NB4 (cell line): Measurements from ENCODE around the gene SPTLC3.

Experiments
- DNase-seq: peaks from one replicate; pipeline ENCODE4 v3.0.0; 2010; ENCODE audit warnings: low read depth
- H3K4me3 ChIP-seq: one replicate; pipeline ENCODE4 v1.5.1; 2011; ENCODE audit warnings: mild to moderate bottlenecking, low read depth, low read length, moderate library complexity
- CTCF ChIP-seq: IDR thresholded peaks from one replicate; pipeline ENCODE4 v1.5.1; 2012; ENCODE audit warnings: low read depth, low read length
- MAX ChIP-seq: IDR thresholded peaks from 2 replicates; pipeline ENCODE4 v1.6.1; 2011; ENCODE audit warnings: low read depth, low read length
- MYC ChIP-seq: IDR thresholded peaks from 2 replicates; pipeline ENCODE4 v1.6.1; 2011; ENCODE audit warnings: low read depth, low read length
- POLR2A ChIP-seq: IDR thresholded peaks from 2 replicates; pipeline ENCODE4 v1.6.1; 2011; ENCODE audit warnings: mild to moderate bottlenecking; ENCODE audit not compliant: insufficient read length; ENCODE audit errors: extremely low read depth

The SPTLC3 gene

GRCh38 chr20:13166437-13166836 lies 157.7 kb downstream of the SPTLC3 start:
- no peak for DNase-seq
- TF ChIP-seq CTCF (no peak), MYC (no peak), MAX (no peak), POLR2A (no peak)
- H3K4me3 ChIP-seq, result no peak overlapping the region

DNA sequence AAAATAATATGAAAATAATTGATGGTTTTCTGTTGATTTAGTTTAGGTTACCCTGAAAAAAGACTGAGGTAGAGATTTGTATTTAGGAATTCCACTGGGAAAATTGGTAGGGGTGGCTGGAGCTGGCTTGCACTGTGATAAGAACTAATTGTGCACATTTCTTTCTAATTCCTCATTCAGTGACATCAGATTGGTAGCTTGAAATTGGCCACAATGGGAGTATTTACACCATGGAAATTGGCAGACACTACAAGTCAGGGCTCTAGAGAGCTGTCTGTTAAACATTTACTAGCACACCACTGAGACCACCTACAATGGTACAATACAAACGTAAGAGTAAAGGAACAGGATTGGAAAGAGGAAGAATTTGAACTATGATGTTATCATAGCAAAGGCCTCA lies 160.3 kb downstream of the SPTLC3 start:
- DNase-seq, result no peak
- H3K4me3 ChIP-seq, result no peak overlapping the region
- TF ChIP-seq MAX (no peak), MYC (no peak), POLR2A (no peak), CTCF (no peak)

GRCh38 chr20:13170771-13171170 lies 162.0 kb downstream of the SPTLC3 start:
- no peak for DNase-seq
- H3K4me3 ChIP-seq, result no peak overlapping the region
- TF ChIP-seq MAX (no peak), MYC (no peak), POLR2A (no peak), CTCF (no peak)

DNA sequence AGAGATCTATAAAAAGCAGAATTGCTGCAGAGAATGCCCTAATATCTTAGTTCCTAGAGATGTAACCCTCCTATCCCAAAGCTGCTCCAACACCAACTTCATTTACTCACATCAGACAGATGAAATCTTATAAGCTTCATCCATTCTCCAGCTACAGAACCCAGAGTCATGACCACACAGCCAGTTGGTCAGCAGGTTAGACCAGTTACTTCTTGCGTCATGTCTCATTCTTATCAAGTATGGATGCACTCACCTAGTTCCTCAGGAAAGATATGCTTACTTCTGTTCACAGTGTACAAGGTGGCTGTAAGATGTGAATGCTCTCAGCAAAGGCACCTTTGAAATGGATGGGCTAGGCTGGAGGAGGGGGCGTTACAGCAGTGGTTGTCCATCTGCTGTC lies 164.4 kb downstream of the SPTLC3 start:
- DNase-seq, result no peak
- no peak overlapping the region for H3K4me3 ChIP-seq
- TF ChIP-seq MYC, result no peak

DNA sequence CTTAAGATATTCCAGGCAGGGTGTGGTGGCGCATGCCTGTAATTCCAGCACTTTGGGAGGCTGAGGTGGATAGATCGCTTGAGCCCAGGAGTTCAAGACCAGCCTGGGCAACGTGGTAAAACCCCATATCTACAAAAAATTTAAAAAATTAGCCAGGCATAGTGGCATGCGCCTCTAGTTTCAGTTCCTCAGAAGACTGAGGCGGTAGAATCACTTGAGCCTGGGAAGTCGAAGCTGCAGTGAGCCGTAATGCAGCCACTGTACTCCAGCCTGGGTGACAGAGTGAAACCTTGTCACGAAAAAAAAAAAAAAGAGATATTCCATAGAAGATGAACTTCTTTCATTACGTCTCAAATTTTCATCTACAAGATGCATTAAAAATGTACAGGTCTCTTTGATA lies 165.6 kb downstream of the SPTLC3 start:
- TF ChIP-seq MAX (no peak), POLR2A (no peak), CTCF (no peak), MYC (no peak)
- DNase-seq, result no peak
- H3K4me3 ChIP-seq, result no peak overlapping the region

- no peak overlapping the region for H3K4me3 ChIP-seq
- TF ChIP-seq POLR2A (no peak), MYC (no peak), MAX (no peak), CTCF (no peak)
- DNase-seq, result no peak
Measured at GRCh38 chr20:13180986-13181889, 172.5 kb downstream of the SPTLC3 start.
